Epidermal melanocyte (primary cell): Measurements from ENCODE around the gene LRRTM1.

Source experiments
- DNase-seq: peaks from one replicate; pipeline ENCODE4 v3.0.0; 2011; ENCODE audit warnings: low spot score; ENCODE audit not compliant: insufficient read length

Gene LRRTM1, protein sequence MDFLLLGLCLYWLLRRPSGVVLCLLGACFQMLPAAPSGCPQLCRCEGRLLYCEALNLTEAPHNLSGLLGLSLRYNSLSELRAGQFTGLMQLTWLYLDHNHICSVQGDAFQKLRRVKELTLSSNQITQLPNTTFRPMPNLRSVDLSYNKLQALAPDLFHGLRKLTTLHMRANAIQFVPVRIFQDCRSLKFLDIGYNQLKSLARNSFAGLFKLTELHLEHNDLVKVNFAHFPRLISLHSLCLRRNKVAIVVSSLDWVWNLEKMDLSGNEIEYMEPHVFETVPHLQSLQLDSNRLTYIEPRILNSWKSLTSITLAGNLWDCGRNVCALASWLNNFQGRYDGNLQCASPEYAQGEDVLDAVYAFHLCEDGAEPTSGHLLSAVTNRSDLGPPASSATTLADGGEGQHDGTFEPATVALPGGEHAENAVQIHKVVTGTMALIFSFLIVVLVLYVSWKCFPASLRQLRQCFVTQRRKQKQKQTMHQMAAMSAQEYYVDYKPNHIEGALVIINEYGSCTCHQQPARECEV

GRCh38 chr2:80303909-80304837, at the start of gene LRRTM1:
LRRTM1 (minus strand) TSS chr2:80304752; CDS start chr2:80303819, 933 bp downstream.
- no peak for DNase-seq

DNA sequence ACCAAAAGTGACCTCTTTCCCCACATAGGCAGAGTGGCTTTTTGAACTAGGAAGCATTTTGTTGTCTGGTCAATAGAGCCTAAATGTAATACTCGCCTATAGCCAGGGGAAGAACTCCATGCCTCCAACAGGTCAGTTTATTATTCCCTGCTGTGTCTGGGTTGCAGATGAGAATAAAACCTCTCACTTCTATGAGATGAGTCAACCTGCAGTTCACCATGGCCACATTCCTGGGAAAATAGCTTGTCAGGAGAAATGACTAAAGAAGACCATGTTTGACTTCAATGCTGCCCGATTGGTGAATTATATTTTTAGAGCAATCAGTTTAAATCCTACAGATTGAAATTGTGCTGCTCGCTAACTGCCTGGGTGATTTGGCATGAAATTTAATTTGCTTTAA, 46.7 kb upstream of the LRRTM1 start:
- no peak for DNase-seq

GRCh38 chr2:80348953-80349352, 44.4 kb upstream of the LRRTM1 start:
- DNase-seq: no peak

GRCh38 chr2:80348078-80348477, 43.5 kb upstream of the LRRTM1 start:
- no peak for DNase-seq

- no peak for DNase-seq
Observed at GRCh38 chr2:80340022-80340421, 35.5 kb upstream of the LRRTM1 start.

GRCh38 chr2:80338794-80339193, 34.2 kb upstream of the LRRTM1 start:
- no peak for DNase-seq

GRCh38 chr2:80335411-80335810, 30.9 kb upstream of the LRRTM1 start:
- no peak for DNase-seq

GRCh38 chr2:80333886-80334285, 29.3 kb upstream of the LRRTM1 start:
- DNase-seq: no peak

DNA sequence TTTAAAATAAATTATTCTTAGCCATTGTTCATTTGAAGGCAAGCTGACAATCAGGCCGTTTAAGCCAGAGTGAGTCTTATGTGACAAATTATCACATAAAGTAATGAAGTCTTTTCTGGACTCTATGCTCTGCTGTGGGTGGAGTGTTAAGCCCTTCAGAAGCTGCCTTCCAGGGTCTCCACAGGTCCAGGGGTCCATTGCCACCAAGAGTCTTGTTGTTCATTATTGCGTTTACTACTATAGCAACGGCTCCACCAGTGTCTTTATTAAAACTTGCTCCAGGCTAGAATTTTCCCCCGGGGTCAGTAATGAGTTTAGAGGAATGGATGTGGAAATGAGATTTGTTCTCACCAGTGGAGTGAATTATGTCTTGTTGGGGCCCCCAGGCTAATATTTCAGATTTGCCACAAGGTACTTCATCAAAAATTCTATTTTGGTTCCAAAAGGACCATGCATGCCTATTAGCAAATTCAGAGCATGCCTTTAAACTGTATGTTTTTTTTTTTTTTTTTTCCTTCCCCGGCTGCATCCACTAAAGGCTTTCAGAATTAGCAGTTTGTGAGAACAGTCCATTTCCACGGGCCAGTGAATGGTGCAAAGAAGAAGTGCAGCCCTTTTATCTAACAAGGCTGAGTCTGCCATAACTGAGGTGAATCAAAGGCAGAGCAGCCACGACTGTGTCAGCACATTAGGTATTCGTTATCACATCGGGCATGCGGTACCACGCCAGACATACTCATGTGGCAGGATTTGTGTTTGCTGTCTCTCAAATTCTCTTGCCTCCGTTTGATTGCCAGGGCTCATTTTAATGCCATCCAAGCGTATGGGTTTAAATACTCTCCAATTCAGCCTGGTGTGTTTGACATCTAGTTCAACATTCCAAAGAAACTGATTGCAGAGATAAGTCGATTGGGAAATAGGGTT, 26.2 kb upstream of the LRRTM1 start:
- no peak for DNase-seq

GRCh38 chr2:80329491-80329890, 24.9 kb upstream of the LRRTM1 start:
- DNase-seq: no peak

DNA sequence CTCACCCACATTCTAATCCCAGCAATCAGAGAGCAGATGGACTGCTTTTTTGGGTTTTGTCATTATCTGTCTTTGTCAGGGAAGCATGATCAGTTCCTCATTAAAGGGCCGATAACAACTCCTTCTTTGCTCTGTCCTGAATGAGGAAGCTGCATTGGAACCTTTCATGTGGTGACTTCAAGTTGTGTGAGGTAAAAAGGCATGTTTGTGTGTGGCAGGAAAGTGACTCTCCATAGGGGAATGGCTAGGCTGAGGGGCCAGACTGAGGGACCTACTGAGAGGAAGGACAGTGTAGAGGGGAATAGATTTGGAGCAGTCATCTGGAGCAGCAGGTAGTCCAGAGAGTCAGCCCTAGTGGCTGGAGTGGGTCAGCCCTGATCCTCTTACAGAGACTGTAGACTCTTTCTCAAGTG, 23.6 kb upstream of the LRRTM1 start:
- no peak for DNase-seq

DNA sequence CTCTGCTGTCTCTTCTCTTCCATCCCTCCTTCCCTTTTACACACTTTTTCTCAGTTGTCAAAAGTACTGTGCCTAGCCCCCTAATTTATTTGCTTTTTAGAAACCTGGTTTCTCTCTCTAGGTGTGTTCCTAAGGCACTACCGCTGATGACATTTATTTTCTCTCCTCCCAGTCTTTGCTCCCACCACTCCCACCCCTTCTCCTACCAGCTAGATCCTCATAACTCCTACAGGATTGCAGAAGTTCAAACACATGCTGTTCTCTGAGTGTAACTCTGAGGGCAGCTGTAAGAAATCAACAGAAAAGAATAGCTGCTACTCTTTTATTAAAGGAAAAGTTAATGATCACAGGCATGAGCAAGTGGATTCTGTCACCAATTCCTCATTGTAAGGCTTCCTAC, 22.3 kb upstream of the LRRTM1 start:
- no peak for DNase-seq

DNA sequence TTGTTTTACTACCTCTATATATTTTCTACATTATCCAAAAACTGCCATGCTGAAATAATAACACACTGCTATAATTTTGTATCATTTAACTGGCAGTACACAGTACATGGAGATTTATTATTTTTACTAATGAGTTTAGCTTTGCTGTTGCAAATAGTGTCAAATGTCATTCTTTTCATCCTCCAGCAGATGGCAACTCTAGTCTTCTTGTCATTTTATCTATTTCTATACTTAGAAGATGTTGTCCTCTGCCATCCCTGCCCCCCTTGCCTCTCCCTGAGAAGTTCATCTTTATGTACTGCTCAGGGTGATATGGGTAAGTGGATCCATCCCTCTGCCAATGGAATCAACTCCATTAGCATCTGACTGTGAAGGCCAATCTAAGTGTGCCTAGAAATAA, 21.7 kb upstream of the LRRTM1 start:
- DNase-seq: no peak

DNA sequence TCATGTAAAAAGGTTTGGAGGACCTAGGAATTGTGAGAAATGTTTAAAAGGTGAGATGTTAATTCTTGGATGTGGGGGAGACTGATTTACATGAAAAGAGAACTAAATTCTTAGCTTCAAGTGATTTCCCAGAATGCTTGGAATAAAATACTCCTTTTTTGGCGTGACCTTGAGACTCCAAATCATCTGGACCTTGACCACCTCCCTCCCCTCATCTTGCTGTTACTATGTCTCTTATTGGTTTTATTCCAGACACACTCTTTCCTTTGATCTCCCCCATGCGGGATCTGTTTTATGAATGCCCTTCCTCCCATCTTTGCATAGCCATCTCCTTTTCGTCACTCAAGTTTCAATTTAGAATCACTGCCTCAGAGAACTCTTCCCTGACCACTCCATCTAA, 20.0 kb upstream of the LRRTM1 start:
- no peak for DNase-seq

DNA sequence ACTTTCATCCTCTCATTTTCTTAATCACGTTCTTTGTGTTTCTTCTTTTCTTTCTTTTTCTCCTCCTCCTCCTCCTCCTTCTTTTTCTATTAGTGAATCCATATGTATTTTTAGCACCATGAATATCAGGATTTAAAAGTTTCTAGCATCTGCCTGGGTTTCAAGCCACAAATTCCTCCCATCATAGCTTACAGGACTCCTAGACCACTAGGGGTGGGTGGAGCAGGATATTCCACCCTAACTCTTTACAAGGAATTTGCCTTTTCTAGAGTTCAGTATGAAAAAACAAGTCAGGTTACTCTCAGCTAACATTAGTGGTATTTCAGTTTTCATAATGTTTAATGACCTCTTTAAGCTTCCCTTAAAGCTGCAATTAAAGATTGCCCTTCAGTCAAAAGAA, 19.1 kb upstream of the LRRTM1 start:
- no peak for DNase-seq

- no peak for DNase-seq
Observed at GRCh38 chr2:80322958-80323357, 18.4 kb upstream of the LRRTM1 start.

- no peak for DNase-seq
Observed at GRCh38 chr2:80322311-80322920, 17.9 kb upstream of the LRRTM1 start.

GRCh38 chr2:80312282-80312839, 7.8 kb upstream of the LRRTM1 start:
- DNase-seq: no peak

- DNase-seq: no peak
Observed at GRCh38 chr2:80311304-80311703, 6.8 kb upstream of the LRRTM1 start.
